Neutrophil (primary cell): ENCODE results near the gene OVCA2.

Source experiments
- H3K27ac ChIP-seq: fragments of 200-600 bp; sonication (generic); 2 replicates; pipeline ENCODE4 v1.5.1; 2016; ENCODE audit warnings: mild to moderate bottlenecking, moderate library complexity
- H3K27me3 ChIP-seq: fragments of 200-600 bp; sonication (generic); 2 replicates; pipeline ENCODE4 v1.6.0; 2016; ENCODE audit warnings: mild to moderate bottlenecking
- H3K36me3 ChIP-seq: fragments of 200-600 bp; sonication (generic); 2 replicates; pipeline ENCODE4 v1.5.1; 2017
- H3K4me1 ChIP-seq, 2 experiments: fragments of 200-600 bp in 1 of 2; sonication (generic) in 1 of 2; 1 replicate in 1 of 2; 2 replicates in 1 of 2; pipeline versions ENCODE4 v1.5.1 to v1.6.1; 2013 to 2016; ENCODE audit warnings: low read depth in 1 of 2, low read length in 1 of 2, mild to moderate bottlenecking in 1 of 2, moderate library complexity in 1 of 2; ENCODE audit not compliant: control insufficient read depth in 1 of 2, insufficient read depth in 1 of 2
- H3K4me3 ChIP-seq, 2 experiments: fragments of 200-600 bp in 1 of 2; sonication (generic) in 1 of 2; 1 replicate in 1 of 2; 2 replicates in 1 of 2; pipeline ENCODE4 v1.5.1; 2013 to 2016; ENCODE audit warnings: low read depth in 1 of 2, low read length in 1 of 2, mild to moderate bottlenecking in 1 of 2, moderate library complexity in 1 of 2
- H3K9me3 ChIP-seq: fragments of 200-600 bp; sonication (generic); 2 replicates; pipeline ENCODE4 v1.5.1; 2016
- TF ChIP-seq, protein P1 (sequence below): fragments of 200-600 bp; sonication (generic); IDR thresholded peaks from 2 replicates; pipeline ENCODE4 v1.5.1; 2016; ENCODE audit warnings: antibody characterized with exemption

Gene OVCA2

DNA sequence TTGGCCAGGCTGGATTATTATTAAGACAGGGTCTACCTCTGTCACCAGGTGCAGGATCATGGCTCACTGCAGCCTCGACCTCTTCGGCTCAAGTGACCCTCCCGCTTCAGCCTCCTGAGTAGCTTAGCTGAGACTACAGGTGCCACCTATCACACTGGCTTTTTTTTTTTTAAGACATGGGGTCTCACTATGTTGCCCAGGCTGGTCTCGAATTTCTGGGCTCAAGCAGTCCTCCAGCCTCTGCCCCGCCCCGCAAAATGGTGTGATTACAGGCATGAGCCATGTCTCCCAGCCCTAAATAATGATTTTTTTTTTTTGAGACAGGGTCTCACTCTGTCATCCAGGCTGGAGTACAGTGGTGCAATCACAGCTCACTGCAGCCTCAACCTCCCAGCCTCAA lies 5.8 kb downstream of the OVCA2 start:
- Histone ChIP-seq H3K4me1 (peaks cover 10 to 30% of the 10 kb centered on the region in 2 experiments), H3K36me3 (no peaks in the 10 kb centered on the region), H3K27me3 (peaks cover 58% of the 10 kb centered on the region), H3K9me3 (no peaks in the 10 kb centered on the region), H3K27ac (no peak overlapping the region), H3K4me3 (no peak overlapping the region)
- TF ChIP-seq, protein P1, sequence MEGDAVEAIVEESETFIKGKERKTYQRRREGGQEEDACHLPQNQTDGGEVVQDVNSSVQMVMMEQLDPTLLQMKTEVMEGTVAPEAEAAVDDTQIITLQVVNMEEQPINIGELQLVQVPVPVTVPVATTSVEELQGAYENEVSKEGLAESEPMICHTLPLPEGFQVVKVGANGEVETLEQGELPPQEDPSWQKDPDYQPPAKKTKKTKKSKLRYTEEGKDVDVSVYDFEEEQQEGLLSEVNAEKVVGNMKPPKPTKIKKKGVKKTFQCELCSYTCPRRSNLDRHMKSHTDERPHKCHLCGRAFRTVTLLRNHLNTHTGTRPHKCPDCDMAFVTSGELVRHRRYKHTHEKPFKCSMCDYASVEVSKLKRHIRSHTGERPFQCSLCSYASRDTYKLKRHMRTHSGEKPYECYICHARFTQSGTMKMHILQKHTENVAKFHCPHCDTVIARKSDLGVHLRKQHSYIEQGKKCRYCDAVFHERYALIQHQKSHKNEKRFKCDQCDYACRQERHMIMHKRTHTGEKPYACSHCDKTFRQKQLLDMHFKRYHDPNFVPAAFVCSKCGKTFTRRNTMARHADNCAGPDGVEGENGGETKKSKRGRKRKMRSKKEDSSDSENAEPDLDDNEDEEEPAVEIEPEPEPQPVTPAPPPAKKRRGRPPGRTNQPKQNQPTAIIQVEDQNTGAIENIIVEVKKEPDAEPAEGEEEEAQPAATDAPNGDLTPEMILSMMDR = no peak

DNA sequence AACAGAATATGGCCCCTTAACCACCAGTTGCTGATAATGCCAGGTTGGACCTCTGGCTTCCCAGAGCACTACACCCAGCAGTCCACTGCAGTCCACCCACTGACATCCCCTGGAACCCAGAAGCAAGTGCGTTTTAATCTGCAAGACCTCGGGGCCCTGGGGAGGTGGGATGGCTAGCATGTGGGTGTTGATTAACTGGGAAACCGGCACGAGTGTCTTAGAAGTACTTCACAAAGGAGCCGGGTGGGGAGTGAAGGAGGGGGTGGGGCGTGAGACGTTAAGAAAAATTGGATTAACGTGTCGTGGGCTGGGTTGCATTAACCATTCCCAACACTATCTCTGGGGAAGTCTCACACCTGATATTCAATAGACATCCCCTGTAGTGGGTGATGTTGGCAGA lies 7.0 kb downstream of the OVCA2 start:
- Histone ChIP-seq H3K4me3 (no peak overlapping the region), H3K27ac (no peak overlapping the region), H3K36me3 (no peaks in the 10 kb centered on the region), H3K4me1 (peaks cover 14 to 32% of the 10 kb centered on the region in 2 experiments), H3K9me3 (no peaks in the 10 kb centered on the region), H3K27me3 (peaks cover 69% of the 10 kb centered on the region)
- TF ChIP-seq, protein P1 = no peak

DNA sequence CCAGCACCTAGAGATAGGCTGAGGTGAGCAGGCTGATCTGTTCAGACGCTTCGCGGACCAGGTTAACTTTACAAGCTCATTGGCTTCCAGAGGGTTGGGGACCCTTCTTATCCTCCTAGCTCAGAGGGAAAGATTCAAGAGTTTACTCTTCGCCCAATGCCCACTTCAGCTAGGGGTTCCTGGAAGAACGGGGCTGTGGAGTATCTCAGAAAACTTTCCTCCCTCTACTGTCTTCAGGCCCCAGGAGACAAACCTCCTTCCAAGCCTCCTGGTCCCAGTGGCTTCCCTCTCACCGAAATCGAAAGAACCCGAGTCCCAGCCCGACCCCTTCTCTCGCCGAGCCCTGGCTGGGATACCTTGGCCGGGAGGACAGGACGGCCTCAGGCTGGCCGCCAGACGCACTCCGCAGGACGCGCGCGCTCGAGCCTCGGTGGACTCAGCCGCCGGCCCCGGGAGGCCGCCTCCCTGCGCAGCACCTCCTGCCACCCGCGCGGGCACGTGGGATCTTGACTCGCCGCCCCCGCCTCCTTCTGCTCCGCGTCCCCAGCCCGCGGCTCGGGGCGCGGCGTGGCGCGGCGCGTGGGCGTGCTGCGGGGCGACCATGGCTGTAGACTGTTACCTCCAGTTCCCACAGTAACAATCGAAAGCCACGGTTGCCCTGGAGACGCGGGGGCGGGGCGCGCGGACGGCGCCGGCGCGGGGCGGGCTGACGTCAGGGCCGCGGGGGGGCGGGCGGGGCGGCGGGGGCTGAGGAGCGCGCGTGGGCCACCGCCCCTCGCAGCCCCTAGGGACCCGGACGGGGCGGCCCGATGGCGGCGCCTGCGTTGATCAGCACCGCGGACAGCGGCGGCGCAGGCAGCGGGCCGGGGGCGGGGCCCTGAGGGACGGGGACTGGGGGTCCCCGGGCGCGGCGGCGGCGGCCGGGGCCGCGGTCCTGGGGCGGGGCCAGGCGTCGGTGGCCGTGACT lies 7.8 kb downstream of the OVCA2 start:
- H3K4me1 ChIP-seq = peaks cover 20 to 40% of the 10 kb centered on the region in 2 experiments
- H3K27ac ChIP-seq = peak overlapping the region; percentile 66
- H3K4me3 ChIP-seq = peak overlapping the region; percentile 67 to 72
- H3K36me3 ChIP-seq = no peaks in the 10 kb centered on the region
- H3K9me3 ChIP-seq = no peaks in the 10 kb centered on the region
- TF ChIP-seq, protein P1 = no peak
- peaks cover 77% of the 10 kb centered on the region for H3K27me3 ChIP-seq

DNA sequence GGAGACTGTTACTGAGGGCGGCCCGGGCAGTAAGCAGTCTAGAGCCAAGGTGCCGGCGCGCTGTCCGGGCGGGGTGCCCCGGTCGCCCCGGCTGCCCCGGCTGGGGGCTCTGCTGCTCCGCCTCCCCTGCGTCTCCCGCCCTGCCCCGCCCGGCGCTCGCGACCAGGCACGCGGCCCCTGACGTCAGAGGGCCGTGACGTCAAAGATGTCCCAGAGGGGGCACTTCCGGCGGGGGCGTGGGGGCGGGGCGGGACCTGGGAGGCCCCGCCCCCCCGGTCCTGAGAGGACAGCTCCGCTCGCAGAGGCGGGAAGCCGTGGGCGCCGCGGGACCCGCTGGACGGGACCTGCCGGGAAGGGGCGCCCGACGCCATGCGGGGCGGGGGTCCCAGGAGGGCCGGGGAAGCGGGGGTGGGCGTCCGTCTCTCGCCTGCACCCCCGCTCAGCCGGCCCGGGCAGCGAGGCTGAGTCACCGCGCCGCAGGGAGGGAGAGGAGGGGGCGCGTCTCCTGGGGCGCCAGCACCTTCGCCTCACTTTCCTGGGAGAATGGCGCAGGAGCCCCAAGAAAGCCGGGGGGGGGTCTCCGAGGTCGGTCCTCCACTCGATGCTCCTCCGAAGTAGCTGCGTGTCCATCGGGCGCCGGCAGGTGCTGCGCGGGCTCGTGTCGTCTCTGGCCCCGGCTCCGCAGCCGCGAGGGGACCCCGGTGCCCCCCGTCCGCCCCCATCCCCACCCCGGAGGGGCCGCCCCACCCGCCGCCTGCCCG lies 8.7 kb downstream of the OVCA2 start:
- Histone ChIP-seq H3K27ac (peak overlapping the region; percentile 66), H3K4me3 (peak overlapping the region; percentile 62 to 72), H3K9me3 (no peaks in the 10 kb centered on the region), H3K36me3 (no peaks in the 10 kb centered on the region), H3K27me3 (peaks cover 86% of the 10 kb centered on the region), H3K4me1 (peaks cover 28 to 49% of the 10 kb centered on the region in 2 experiments)
- TF ChIP-seq, protein P1 = no peak

DNA sequence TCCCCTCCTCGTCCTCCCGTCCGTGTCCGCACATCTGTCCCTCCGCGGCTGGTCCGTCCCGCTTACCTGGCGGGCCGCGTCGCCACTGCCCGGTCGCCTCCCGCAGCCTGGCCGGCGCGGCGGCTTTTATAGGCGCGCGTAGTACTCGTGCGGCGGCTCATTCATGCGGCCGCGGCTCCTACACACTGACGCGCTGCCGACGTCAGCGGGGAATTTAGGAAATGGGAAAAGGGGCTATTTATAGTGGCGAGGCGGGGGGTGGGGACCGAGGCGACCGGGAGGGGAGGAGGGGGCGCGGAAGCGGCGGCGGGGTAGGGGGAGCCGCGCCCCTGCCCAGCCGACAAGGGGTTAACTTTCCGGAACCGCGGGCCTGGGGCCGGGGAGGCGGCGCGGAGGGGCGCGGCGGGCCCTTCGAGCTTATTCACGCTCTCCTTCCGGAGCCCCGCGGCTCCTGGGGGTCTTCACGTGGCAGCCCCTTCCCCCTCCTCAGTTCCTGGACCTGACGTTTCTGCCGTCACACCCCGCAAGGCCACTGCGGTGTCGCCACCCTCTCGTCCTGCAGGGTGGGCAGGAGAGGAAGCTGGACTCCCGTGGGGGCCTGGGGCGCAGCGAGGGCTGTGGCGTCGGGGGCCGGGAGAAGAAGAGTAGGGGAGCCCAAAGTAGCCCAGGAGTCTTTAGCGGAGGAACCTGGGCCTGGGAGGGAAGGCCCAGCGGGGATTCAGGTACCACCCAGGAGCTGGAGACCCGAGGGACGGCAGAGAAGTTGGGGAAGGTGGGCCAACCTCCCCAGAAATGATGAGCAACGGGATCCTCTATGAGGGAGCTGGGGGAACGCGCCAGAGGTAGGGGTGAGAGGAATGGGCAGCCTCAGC lies 9.5 kb downstream of the OVCA2 start:
- peak overlapping the region in 1 of 2 experiments; percentile 72 for H3K4me3 ChIP-seq
- no peaks in the 10 kb centered on the region for H3K36me3 ChIP-seq
- H3K27ac ChIP-seq = peak overlapping the region; percentile 66
- H3K27me3 ChIP-seq = peaks cover 93% of the 10 kb centered on the region
- H3K9me3 ChIP-seq = no peaks in the 10 kb centered on the region
- TF ChIP-seq, protein P1 = no peak
- peaks cover 33 to 57% of the 10 kb centered on the region in 2 experiments for H3K4me1 ChIP-seq
